H9 (cell line): ENCODE measurements around the gene TTC19. TPM values are rescaled to one million over a fixed set of nuclear protein-coding genes. Genes with fewer than 3 reads are reported as not detected.

Experiments used
- DNase-seq: peaks from one replicate; pipeline ENCODE4 v3.0.0-alpha.2; 2017
- H2AFZ ChIP-seq: one replicate; pipeline ENCODE4 v1.6.1; 2013; ENCODE audit warnings: mild to moderate bottlenecking, low read length, control low read depth, moderate library complexity
- H2AK5ac ChIP-seq: 2 replicates; pipeline ENCODE4 v1.6.1; 2013; ENCODE audit warnings: low read length, control low read depth, mixed read lengths; ENCODE audit not compliant: insufficient read length
- H2BK120ac ChIP-seq: one replicate; pipeline ENCODE4 v1.6.1; 2013; ENCODE audit warnings: low read depth, mild to moderate bottlenecking, low read length, control low read depth, inconsistent platforms; ENCODE audit not compliant: poor library complexity, severe bottlenecking
- H2BK12ac ChIP-seq: 2 replicates; pipeline ENCODE4 v1.6.1; 2013; ENCODE audit warnings: low read length, control low read depth, mixed read lengths, low read depth; ENCODE audit not compliant: insufficient read length
- H2BK15ac ChIP-seq: 2 replicates; pipeline ENCODE4 v1.6.1; 2013; ENCODE audit warnings: low read depth, low read length, control low read depth
- H2BK20ac ChIP-seq: one replicate; pipeline ENCODE4 v1.6.1; 2013; ENCODE audit warnings: low read depth, mild to moderate bottlenecking, low read length, control low read depth, inconsistent platforms; ENCODE audit not compliant: poor library complexity, severe bottlenecking
- H2BK5ac ChIP-seq: 2 replicates; pipeline ENCODE4 v1.6.1; 2013; ENCODE audit warnings: low read length, control low read depth, mixed read lengths; ENCODE audit not compliant: insufficient read length
- H3K14ac ChIP-seq: 2 replicates; pipeline ENCODE4 v1.6.1; 2013; ENCODE audit warnings: low read length, control low read depth; ENCODE audit not compliant: insufficient read depth
- H3K18ac ChIP-seq: 2 replicates; pipeline ENCODE4 v1.6.1; 2013; ENCODE audit warnings: low read depth, mild to moderate bottlenecking, mixed read lengths, low read length, control low read depth; ENCODE audit not compliant: insufficient read length
- H3K23ac ChIP-seq: 2 replicates; pipeline ENCODE4 v1.6.1; 2013; ENCODE audit warnings: low read length, control low read depth, mixed read lengths, low read depth; ENCODE audit not compliant: insufficient read length
- H3K23me2 ChIP-seq: 2 replicates; pipeline ENCODE4 v1.6.1; 2013; ENCODE audit warnings: low read depth, mild to moderate bottlenecking, mixed read lengths, low read length, control low read depth; ENCODE audit not compliant: insufficient read length, poor library complexity, severe bottlenecking
- H3K27ac ChIP-seq: 2 replicates; pipeline ENCODE4 v1.5.1; 2013; ENCODE audit warnings: low read length, control low read depth, mixed read lengths, low read depth; ENCODE audit not compliant: insufficient read length
- H3K27me3 ChIP-seq: 2 replicates; pipeline ENCODE4 v1.6.1; 2013; ENCODE audit warnings: low read length, control low read depth, inconsistent platforms; ENCODE audit not compliant: insufficient read depth
- H3K4ac ChIP-seq: 2 replicates; pipeline ENCODE4 v1.6.1; 2013; ENCODE audit warnings: low read depth, mild to moderate bottlenecking, control low read depth, inconsistent platforms, low read length, moderate library complexity
- H3K4me1 ChIP-seq: 2 replicates; pipeline ENCODE4 v1.6.1; 2013; ENCODE audit warnings: low read length, control low read depth, inconsistent platforms; ENCODE audit not compliant: insufficient read depth
- H3K4me2 ChIP-seq: 2 replicates; pipeline ENCODE4 v1.6.1; 2013; ENCODE audit warnings: low read length, control low read depth, mixed read lengths; ENCODE audit not compliant: insufficient read length, insufficient read depth
- H3K56ac ChIP-seq: 2 replicates; pipeline ENCODE4 v1.6.1; 2013; ENCODE audit warnings: low read depth, mild to moderate bottlenecking, mixed read lengths, low read length, control low read depth; ENCODE audit not compliant: insufficient read length
- H3K79me1 ChIP-seq: 2 replicates; pipeline ENCODE4 v1.6.1; 2013; ENCODE audit warnings: low read depth, mild to moderate bottlenecking, moderate library complexity, low read length, control low read depth, inconsistent platforms; ENCODE audit not compliant: insufficient read depth, poor library complexity, severe bottlenecking
- H3K79me2 ChIP-seq: 2 replicates; pipeline ENCODE4 v1.6.1; 2013; ENCODE audit warnings: low read length, control low read depth, inconsistent platforms; ENCODE audit not compliant: insufficient read depth
- H3K9ac ChIP-seq: 2 replicates; pipeline ENCODE4 v1.6.1; 2013; ENCODE audit warnings: low read length, control low read depth, mixed read lengths; ENCODE audit not compliant: insufficient read length; ENCODE audit errors: extremely low read depth
- H3K9me3 ChIP-seq: one replicate; pipeline ENCODE4 v1.6.1; 2013; ENCODE audit warnings: low read depth, low read length, inconsistent platforms; ENCODE audit not compliant: control insufficient read depth
- H3T11ph ChIP-seq: one replicate; pipeline ENCODE4 v1.6.1; 2013; ENCODE audit warnings: mild to moderate bottlenecking, low read length, control low read depth, inconsistent platforms
- H4K20me1 ChIP-seq: one replicate; pipeline ENCODE4 v1.6.1; 2013; ENCODE audit not compliant: control insufficient read depth, insufficient read length, insufficient read depth
- H4K5ac ChIP-seq: 2 replicates; pipeline ENCODE4 v1.6.1; 2013; ENCODE audit warnings: low read depth, mild to moderate bottlenecking, mixed read lengths, low read length, control low read depth; ENCODE audit not compliant: insufficient read length
- H4K8ac ChIP-seq: replicated peaks from 2 replicates; pipeline ENCODE4 v1.6.1; 2013; ENCODE audit warnings: low read length, control low read depth, mixed read lengths, low read depth; ENCODE audit not compliant: insufficient read length
- H4K91ac ChIP-seq: 2 replicates; pipeline ENCODE4 v1.6.1; 2013; ENCODE audit warnings: low read depth, mild to moderate bottlenecking, moderate library complexity, mixed read lengths, low read length, control low read depth; ENCODE audit not compliant: insufficient read length
- H3K27ac Mint-ChIP-seq, 3 experiments: 2 replicates in 2 of 3; 3 replicates in 1 of 3; pipeline ENCODE4 v1.8.0; 2020 to 2021; ENCODE audit warnings: mixed read lengths in 3 of 3, mild to moderate bottlenecking in 1 of 3, moderate library complexity in 1 of 3
- H3K27me3 Mint-ChIP-seq: 2 replicates; pipeline ENCODE4 v1.8.0; 2021; ENCODE audit warnings: low read depth, mild to moderate bottlenecking, moderate library complexity, mixed read lengths
- H3K36me3 Mint-ChIP-seq, 3 experiments: 2 replicates in 2 of 3; 3 replicates in 1 of 3; pipeline ENCODE4 v1.8.0; 2020 to 2021; ENCODE audit warnings: low read depth in 3 of 3, mixed read lengths in 3 of 3; ENCODE audit not compliant: insufficient read depth in 1 of 3
- H3K4me1 Mint-ChIP-seq, 2 experiments: 2 replicates each; pipeline ENCODE4 v1.8.0; 2020; ENCODE audit warnings: mixed read lengths in 2 of 2
- H3K4me3 Mint-ChIP-seq, 2 experiments: 2 replicates in 1 of 2; 3 replicates in 1 of 2; pipeline ENCODE4 v1.8.0; 2020 to 2021; ENCODE audit warnings: mild to moderate bottlenecking in 2 of 2, mixed read lengths in 2 of 2, moderate library complexity in 1 of 2
- H3K9me3 Mint-ChIP-seq, 2 experiments: 2 replicates in 1 of 2; 3 replicates in 1 of 2; pipeline ENCODE4 v1.8.0; 2020; ENCODE audit warnings: mild to moderate bottlenecking in 2 of 2, mixed read lengths in 2 of 2, moderate library complexity in 1 of 2
- CTCF ChIP-seq: fragments of 200-600 bp; sonication (generic); conservative IDR thresholded peaks from 3 replicates; pipeline ENCODE4 v1.8.0; 2021; ENCODE audit warnings: antibody characterized with exemption, mild to moderate bottlenecking
- WGBS: extraction: QIAGEN DNeasy Blood & Tissue Kit; methylation state at CpG from one replicate; pipeline ENCODE4 v1.1.7; 2013; ENCODE audit warnings: missing lambda C conversion rate, low lambda C conversion rate, mixed read lengths; ENCODE audit not compliant: insufficient read length; ENCODE audit errors: extremely low coverage; 5-methylcytosine and 5-hydroxymethylcytosine counted together
- total RNA-seq: library from RNA; stranded (reverse); gene quantifications from 2 replicates; pipeline ENCODE4 v1.2.1, GENCODE V29; 2021

Gene TTC19
- total RNA-seq, 1 experiment from 2014 or later: 64.3 TPM

DNA sequence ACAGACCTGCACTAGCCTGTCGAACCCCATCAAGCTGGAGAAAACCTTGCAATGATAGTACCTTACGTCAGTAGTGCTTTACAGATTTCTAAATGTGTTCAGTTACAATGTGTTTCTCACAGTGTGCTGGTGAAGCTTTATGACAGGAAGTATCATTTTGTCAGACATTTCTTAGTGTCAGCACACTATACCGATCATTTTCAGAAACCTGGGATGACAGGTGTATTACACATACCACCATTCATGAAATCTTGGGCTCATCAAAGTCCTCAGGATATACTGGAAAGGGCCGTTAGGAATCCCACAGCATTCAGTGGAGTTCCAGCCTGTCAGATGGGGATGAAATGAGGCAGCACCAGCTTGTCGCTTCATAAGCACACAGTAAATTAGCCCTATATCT, 27.3 kb downstream of the TTC19 start:
- H4K5ac ChIP-seq: no peak overlapping the region
- no peak overlapping the region for H3K4ac ChIP-seq
- H3K27ac Mint-ChIP-seq: no peak overlapping the region
- no peaks in the 10 kb centered on the region for H3K9me3 ChIP-seq
- H2BK20ac ChIP-seq: no peak overlapping the region
- no peak overlapping the region for H3K14ac ChIP-seq
- H3K9me3 Mint-ChIP-seq: no peaks in the 10 kb centered on the region; a peak in 2 of 5 replicates
- H3K4me1 ChIP-seq: no peaks in the 10 kb centered on the region
- no peak overlapping the region for H2BK120ac ChIP-seq
- no peak for TF ChIP-seq CTCF
- H2AK5ac ChIP-seq: no peak overlapping the region
- peaks cover 36 to 78% (median 77%) of the 10 kb centered on the region in 3 experiments for H3K36me3 Mint-ChIP-seq
- H3K27me3 Mint-ChIP-seq: no peaks in the 10 kb centered on the region
- no peaks in the 10 kb centered on the region for H3K27me3 ChIP-seq
- peaks cover 0 to 5% of the 10 kb centered on the region in 2 experiments; a peak in 2 of 4 replicates for H3K4me1 Mint-ChIP-seq
- no peak overlapping the region for H3T11ph ChIP-seq
- H2AFZ ChIP-seq: no peak overlapping the region
- no peak for DNase-seq
- H3K79me1 ChIP-seq: no peaks in the 10 kb centered on the region
- no peak overlapping the region for H4K91ac ChIP-seq
- no CpG with 5 or more reads among the region's 5 CpGs for WGBS
- H3K4me2 ChIP-seq: no peak overlapping the region
- no peaks in the 10 kb centered on the region for H3K23me2 ChIP-seq
- H3K79me2 ChIP-seq: no peaks in the 10 kb centered on the region
- no peak overlapping the region for H3K56ac ChIP-seq
- peaks cover 2% of the 10 kb centered on the region for H4K20me1 ChIP-seq
- H4K8ac ChIP-seq: no peak overlapping the region
- no peak overlapping the region for H3K27ac ChIP-seq
- H2BK12ac ChIP-seq: no peak overlapping the region
- H3K9ac ChIP-seq: no peak overlapping the region
- no peak overlapping the region for H3K23ac ChIP-seq
- H3K4me3 Mint-ChIP-seq: no peak overlapping the region; a peak in 1 of 5 replicates
- no peak overlapping the region for H3K18ac ChIP-seq
- H2BK5ac ChIP-seq: no peak overlapping the region
- H2BK15ac ChIP-seq: no peak overlapping the region
